GM12874 (cell line): ENCODE data around the gene TNFRSF14.

Experiments used
- CTCF ChIP-seq: IDR thresholded peaks from 2 replicates; pipeline ENCODE4 v1.5.1; 2011; ENCODE audit warnings: low read depth, mild to moderate bottlenecking, control low read depth, low read length, moderate library complexity; ENCODE audit not compliant: insufficient read depth

TNFRSF14 gene

DNA sequence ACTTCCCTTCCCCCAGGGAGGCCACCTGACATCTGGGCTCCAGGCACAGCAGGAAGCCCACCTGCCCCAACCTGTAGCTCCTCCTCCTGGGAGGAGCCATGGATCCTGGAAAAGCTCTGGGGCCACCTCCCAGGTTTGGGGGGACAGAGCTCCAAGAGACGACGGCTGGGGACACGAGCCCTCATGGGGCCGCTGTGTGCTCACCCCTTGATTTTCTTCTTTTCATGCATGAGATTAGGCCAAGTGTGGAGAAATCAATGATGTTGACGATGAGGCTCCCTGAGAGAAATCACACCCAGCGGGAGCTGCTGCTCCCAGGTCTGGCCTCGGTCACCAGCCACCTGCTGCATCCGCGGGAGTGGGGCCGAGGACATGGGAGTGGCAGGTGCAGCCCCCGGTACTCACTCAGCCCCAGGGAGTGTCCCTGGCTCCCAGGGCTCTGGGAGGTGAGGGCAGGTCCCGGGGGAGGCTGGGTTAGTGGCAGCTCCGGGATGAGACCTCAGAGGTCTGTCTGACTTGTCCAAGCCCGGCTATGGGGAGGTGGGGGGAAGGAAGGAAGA lies 8.7 kb downstream of the TNFRSF14 start:
- TF ChIP-seq CTCF, result no peak

DNA sequence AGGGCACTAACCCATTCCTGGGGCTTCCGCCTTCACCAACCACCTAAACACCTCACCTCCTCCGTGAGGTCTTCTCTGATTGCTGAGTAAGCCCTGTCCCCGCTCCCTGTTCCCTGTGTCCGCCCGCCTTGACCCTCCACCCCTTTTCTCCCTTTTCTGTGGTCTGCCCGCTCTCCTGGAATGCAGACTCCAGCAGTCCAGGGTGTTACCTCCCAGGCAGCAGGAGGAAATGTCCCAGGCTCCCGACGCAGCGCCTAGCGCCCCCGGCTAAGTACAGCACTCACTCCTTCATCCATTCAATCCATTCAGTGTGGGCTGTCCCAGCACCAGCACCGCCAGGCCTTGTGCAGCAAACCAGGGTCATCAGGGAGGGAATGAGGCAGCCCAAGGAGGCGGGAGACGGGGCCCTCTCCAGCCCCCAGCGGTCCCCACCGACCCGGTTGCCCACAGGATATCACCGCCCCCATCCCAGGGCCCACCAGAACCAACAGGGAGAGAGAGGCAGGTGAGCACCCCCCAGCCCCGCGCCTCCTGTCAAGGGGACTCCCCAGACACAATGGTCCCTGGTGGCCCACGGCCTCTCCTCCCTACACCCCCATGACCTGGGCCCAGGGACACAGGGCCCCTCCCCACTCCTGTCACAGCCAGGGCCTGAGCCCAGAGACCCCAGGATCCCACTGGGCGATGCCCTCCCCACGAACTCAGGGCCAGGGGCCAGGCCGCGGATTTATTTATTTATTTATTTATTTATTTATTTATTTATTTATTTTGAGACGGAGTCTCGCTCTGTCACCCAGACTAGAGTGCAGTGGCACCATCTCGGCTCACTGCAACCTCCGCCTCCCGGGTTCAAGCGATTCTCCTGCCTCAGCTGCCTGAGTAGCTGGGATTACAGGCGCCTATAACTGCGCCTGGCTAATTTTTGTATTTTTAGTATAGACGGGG lies 10.2 kb downstream of the TNFRSF14 start:
- TF ChIP-seq CTCF, result no peak

DNA sequence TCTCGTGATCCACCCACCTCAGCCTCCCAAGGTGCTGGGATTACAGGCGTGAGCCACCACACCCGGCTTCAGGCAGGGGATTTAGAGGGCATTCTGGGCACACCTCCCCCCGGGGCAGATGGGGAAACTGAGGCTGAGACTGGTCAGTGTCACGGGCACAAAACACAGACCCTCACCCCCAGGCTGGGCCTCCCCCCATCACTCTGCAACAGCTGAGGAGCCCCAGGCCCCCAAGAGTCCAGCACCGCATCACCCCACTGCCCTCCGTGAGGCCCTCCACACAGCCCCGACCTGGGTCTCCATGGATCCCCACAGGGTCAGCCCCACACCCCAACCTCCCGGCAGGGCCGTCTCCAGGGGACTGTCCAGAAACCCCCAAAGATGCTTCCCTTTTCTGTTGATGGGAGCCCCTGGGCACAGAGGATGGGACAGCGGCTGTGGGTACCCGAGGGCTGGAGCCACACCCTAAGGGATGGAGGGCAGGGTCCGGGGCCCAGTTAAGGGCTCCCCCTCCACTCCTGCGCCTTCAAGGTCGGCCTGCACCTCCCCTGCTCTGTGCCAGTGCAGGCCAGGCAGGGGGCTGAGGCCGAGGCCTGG lies 11.0 kb downstream of the TNFRSF14 start:
- no peak for TF ChIP-seq CTCF

DNA sequence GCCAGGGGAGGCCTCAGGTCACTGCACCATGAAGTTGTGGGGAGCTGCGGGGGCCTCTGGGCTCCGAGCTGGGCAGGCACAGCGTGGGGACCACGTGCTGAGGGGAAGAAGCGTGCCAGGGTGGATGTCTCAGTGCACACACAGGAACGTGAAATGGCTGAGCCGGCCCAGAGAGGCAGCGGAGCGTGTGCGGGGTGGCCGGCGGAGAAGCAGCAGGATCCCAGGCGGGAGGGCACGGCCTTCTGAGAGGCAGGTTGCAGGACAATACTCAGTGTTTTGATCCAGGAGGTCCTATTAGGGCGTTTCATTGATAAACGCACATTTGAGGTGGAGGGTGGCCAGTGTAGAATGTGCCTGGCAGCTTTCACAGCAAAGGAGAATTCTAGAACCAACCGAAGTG lies 12.9 kb downstream of the TNFRSF14 start:
- no peak for TF ChIP-seq CTCF

DNA sequence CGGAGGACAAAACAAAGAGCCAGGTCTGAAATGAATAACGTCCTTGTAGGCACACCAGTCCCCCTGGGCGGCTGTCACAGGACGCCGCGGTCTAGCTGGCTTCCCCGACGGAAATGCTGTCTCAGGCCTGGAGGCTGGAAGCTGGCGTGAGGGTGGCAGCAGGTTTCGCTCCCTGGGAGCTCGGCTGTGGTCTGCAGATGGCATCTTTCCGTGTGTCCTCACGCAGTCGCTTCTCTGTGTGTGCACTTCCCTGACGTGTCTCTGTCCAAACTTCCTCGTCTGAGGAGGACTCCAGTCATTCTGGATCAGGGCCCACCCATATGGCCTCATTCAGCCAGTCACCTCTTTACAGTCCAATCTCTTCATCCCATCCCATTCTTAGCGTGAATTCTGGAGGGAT lies 14.2 kb downstream of the TNFRSF14 start:
- TF ChIP-seq CTCF, result no peak

DNA sequence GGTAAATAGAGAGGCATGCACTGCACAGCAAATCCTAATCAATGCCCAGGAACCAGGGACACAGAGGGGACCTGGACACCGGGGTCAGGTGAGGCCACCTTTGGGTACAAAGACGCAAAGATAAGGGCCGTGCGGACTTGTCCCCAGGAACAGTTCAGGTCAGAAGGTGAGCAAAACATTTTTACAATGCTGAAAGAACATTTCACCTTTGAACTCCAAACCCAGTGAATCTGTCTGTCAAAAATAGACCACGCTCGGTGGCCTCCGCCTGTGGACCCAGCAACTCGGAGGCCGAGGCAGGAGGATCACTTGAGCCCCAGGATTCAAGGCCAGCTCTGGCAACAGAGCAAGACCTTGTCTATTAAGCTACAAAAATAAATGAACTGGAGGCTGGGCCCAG lies 15.2 kb downstream of the TNFRSF14 start:
- TF ChIP-seq CTCF, result no peak

GRCh38 chr1:2573250-2573920 lies 17.2 kb downstream of the TNFRSF14 start:
- TF ChIP-seq CTCF, result no peak
